Measurements from ENCODE around the gene HOOK2. TPM values are rescaled to one million over a fixed set of nuclear protein-coding genes. Genes with fewer than 3 reads are reported as not detected.
A peak's percentile ranks its signal among the peaks of the same experiment; 100 is the strongest.
"Not testable (repeated sequence)": the region's sequence is repeated elsewhere in the genome, so short reads cannot be mapped to it uniquely, and the experiment has no call there.

The HOOK2 gene, protein sequence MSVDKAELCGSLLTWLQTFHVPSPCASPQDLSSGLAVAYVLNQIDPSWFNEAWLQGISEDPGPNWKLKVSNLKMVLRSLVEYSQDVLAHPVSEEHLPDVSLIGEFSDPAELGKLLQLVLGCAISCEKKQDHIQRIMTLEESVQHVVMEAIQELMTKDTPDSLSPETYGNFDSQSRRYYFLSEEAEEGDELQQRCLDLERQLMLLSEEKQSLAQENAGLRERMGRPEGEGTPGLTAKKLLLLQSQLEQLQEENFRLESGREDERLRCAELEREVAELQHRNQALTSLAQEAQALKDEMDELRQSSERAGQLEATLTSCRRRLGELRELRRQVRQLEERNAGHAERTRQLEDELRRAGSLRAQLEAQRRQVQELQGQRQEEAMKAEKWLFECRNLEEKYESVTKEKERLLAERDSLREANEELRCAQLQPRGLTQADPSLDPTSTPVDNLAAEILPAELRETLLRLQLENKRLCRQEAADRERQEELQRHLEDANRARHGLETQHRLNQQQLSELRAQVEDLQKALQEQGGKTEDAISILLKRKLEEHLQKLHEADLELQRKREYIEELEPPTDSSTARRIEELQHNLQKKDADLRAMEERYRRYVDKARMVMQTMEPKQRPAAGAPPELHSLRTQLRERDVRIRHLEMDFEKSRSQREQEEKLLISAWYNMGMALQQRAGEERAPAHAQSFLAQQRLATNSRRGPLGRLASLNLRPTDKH
- total RNA-seq: 100 to 1,000 TPM in 1 of 4 donors, 10 to 100 TPM in 3; 49.9 to 122 (median 65.8) TPM

GRCh38 chr19:12774588-12775555 is at the start of gene HOOK2:
TSS of gene HOOK2 (minus strand) at chr19:12775552. CDS start at chr19:12775449, 103 bp downstream.
- DNase-seq (ENCODE audit: low spot score in 2 of 2): peak; percentile 86 to 94
- WGBS, 2 donors: 18 to 23% methylated on average over 32 to 45 of the region's 58 CpGs
- intact Hi-C loops (cut with DNase I; ENCODE audit: low total_unique reads): no loop called here
- TF ChIP-seq, protein P1, sequence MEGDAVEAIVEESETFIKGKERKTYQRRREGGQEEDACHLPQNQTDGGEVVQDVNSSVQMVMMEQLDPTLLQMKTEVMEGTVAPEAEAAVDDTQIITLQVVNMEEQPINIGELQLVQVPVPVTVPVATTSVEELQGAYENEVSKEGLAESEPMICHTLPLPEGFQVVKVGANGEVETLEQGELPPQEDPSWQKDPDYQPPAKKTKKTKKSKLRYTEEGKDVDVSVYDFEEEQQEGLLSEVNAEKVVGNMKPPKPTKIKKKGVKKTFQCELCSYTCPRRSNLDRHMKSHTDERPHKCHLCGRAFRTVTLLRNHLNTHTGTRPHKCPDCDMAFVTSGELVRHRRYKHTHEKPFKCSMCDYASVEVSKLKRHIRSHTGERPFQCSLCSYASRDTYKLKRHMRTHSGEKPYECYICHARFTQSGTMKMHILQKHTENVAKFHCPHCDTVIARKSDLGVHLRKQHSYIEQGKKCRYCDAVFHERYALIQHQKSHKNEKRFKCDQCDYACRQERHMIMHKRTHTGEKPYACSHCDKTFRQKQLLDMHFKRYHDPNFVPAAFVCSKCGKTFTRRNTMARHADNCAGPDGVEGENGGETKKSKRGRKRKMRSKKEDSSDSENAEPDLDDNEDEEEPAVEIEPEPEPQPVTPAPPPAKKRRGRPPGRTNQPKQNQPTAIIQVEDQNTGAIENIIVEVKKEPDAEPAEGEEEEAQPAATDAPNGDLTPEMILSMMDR (IDR thresholded peaks at IDR 0.05): no peak
- TF ChIP-seq POLR2A (IDR thresholded peaks at IDR 0.05): no peak
- H3K4me3 ChIP-seq (ENCODE audit: low read depth, poor library complexity, severe bottlenecking): peak within 1 kb of the TSS; percentile 54

GRCh38 chr19:12821761-12822160 is 46.4 kb upstream of the HOOK2 start:
- intact Hi-C loops (cut with DNase I; ENCODE audit: low total_unique reads): no loop called here

GRCh38 chr19:12817810-12818209 is 42.5 kb upstream of the HOOK2 start:
- DNase-seq (ENCODE audit: low spot score in 2 of 2); H3K4me3 ChIP-seq (ENCODE audit: low read depth, poor library complexity, severe bottlenecking); intact Hi-C loops (cut with DNase I; ENCODE audit: low total_unique reads): not testable (repeated sequence)
- 93 to 95% methylated on average over 11 of the region's 11 CpGs for WGBS, 2 donors

More at GRCh38 chr19:12821761-12822160, 46.4 kb upstream of the HOOK2 start:
- no peak overlapping the region for H3K4me3 ChIP-seq (ENCODE audit: low read depth, poor library complexity, severe bottlenecking)
- TF ChIP-seq POLR2A (IDR thresholded peaks at IDR 0.05): no peak
- TF ChIP-seq, protein P1 (IDR thresholded peaks at IDR 0.05): no peak
- WGBS, 2 donors: 83 to 90% methylated on average over 2 of the region's 2 CpGs
- no peak for DNase-seq (ENCODE audit: low spot score in 2 of 2)

- H3K4me3 ChIP-seq (ENCODE audit: low read depth, poor library complexity, severe bottlenecking); DNase-seq (ENCODE audit: low spot score in 2 of 2); intact Hi-C loops (cut with DNase I; ENCODE audit: low total_unique reads): not testable (repeated sequence)
- 88 to 92% methylated on average over 6 of the region's 6 CpGs for WGBS, 2 donors
These were observed 41.8 kb upstream of the HOOK2 start for GRCh38 chr19:12817188-12817587.

DNA sequence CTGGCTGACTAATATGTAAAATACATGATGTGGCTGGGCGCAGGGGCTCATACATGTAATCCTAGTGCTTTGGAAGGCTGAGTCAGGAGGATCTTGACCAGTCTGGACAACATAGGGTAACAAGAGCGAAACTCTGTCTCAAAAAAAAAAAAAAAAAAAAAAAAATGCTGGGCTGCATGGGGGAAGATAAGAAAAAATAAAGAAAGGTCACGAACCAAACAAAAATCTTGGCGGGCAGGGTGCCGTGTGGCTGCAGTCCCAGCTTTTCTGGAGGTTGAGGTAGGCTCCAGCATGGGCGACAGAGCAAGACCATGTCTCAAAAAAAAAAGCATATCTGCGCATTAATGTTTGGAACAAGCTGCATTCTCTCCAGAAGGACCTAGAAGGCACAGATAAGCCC is 39.7 kb upstream of the HOOK2 start:
- DNase-seq (ENCODE audit: low spot score in 2 of 2): no peak
- TF ChIP-seq, protein P1 (IDR thresholded peaks at IDR 0.05): no peak
- no peak for TF ChIP-seq POLR2A (IDR thresholded peaks at IDR 0.05)
- H3K4me3 ChIP-seq (ENCODE audit: low read depth, poor library complexity, severe bottlenecking): no peak overlapping the region
- intact Hi-C loops (cut with DNase I; ENCODE audit: low total_unique reads): no loop called here
- 92% methylated on average over 7 of the region's 7 CpGs for WGBS, 2 donors

GRCh38 chr19:12806242-12807081 is 31.1 kb upstream of the HOOK2 start, which contains the start of gene RNASEH2A:
TSS of gene RNASEH2A (plus strand) at chr19:12806584. CDS start at chr19:12806674, 90 bp downstream.
- peak; percentile 85 to 97 for DNase-seq (ENCODE audit: low spot score in 2 of 2)

More at GRCh38 chr19:12806242-12807081, 31.1 kb upstream of the HOOK2 start, which contains the start of gene RNASEH2A:
- intact Hi-C loops (cut with DNase I; ENCODE audit: low total_unique reads): no loop called here
- no peak for TF ChIP-seq POLR2A (IDR thresholded peaks at IDR 0.05)
- TF ChIP-seq, protein P1 (IDR thresholded peaks at IDR 0.05): no peak
- WGBS, 2 donors: 4% methylated on average over 55 to 64 of the region's 66 CpGs
- peak within 1 kb of the TSS; percentile 45 for H3K4me3 ChIP-seq (ENCODE audit: low read depth, poor library complexity, severe bottlenecking)

All from lower leg skin (tissue), 4 donors.